ENCODE data around the gene PNPLA8.

DNA sequence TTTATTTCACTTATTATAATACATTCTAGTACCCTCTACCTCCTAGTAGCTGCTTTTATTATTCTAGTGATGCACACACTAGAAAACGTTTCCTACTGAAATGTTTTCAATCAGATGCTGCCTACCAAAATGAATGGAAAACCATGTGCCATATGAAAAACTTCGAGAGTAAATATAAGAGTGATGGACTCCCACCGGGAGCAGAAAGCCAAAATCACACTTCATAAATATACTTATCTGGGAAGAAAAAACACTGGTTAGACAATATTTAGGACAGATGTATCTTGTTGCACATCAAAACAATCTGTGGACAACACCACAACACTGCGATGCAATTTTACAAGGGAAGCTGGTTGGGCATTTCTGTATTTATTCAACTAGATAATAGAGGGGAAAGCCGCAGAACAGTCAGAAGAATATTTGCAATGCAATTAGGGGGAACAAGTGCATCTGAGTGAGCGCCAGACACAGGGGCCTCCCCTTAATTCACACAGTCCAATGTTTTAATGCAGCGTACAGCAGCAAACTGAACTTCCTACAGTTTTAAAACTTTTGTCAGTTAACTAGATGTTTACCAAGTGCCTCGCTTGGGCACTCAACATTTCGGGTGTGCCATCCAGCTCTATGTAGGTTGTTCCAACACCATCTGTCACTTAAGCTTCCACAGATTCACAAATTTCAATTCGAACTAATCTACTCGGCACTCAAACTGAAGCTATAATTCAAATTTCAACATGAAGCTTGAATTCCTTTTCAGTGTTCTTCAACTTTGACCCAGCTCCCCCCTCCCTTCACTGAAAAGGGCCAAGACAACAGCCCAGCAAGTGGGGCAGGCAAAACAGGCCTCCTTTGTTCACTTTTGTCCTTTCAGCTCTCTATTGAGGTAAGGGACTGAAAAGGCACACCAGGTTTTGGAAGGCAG lies 77.1 kb downstream of the PNPLA8 start:
- TF ChIP-seq CTCF (conservative IDR thresholded peaks at IDR 0.05; ENCODE audit: low read length), result no peak
- no peak for TF ChIP-seq EZH2phosphoT487 (IDR thresholded peaks at IDR 0.05; ENCODE audit: borderline replicate concordance)

All from Loucy (cell line).